HepG2 (cell line): ENCODE results near the gene GSTK1. TPM values are rescaled to one million over a fixed set of nuclear protein-coding genes. Genes with fewer than 3 reads are reported as not detected.

Source experiments
- ATAC-seq: fragments of 200-7000 bp; cut with Tn5 transposase; 3 replicates; pipeline ENCODE4 v1.9.1; 2020; ENCODE audit warnings: mild to moderate bottlenecking, moderate library complexity
- BruUV-seq: library from RNA; stranded (reverse); fragments of 400-500 nt; replicated peaks from 2 replicates; lab custom pipeline; 2021; lab: Mats Ljungman, UMichigan
- CTCF ChIA-PET: fragments of 300-600 bp; formaldehyde crosslinking; extraction: SDS; loops from one replicate; lab custom pipeline; 2021; ENCODE audit warnings: low total read pairs, inconsistent platforms, low intra/inter-chr PET ratio; lab: Yijun Ruan, JAX
- POLR2A ChIA-PET: fragments of 350-600 bp; sonication (Branson Sonifier 250); formaldehyde crosslinking; loops from one replicate; lab custom pipeline; 2020; ENCODE audit warnings: antibody characterized with exemption, inconsistent platforms; lab: Yijun Ruan, JAX
- DNase-seq: peaks from one replicate; pipeline ENCODE4 v3.0.0-alpha.2; 2015; ENCODE audit warnings: low spot score
- FAIRE-seq: peaks from 3 replicates; lab custom pipeline; 2011; peaks lifted over from hg19 to GRCh38; lab: Jason Lieb, UNC
- H2AFZ ChIP-seq: one replicate; pipeline ENCODE4 v1.6.1; 2011; ENCODE audit warnings: low read length, inconsistent platforms
- H3K27ac ChIP-seq: fragments of 300-600 bp; 3 replicates; pipeline ENCODE4 v1.8.0; 2011; ENCODE audit warnings: mixed run types, mild to moderate bottlenecking, mixed read lengths, low read length, inconsistent platforms; ENCODE audit not compliant: insufficient read depth; ENCODE audit errors: extremely low read length
- H3K27me3 ChIP-seq, 2 experiments: fragments of 200-600 bp in 1 of 2; 2 replicates in 1 of 2; 3 replicates in 1 of 2; pipeline versions ENCODE4 v1.6.0 to v1.8.0; 2011; ENCODE audit warnings: low read length in 2 of 2, mild to moderate bottlenecking in 2 of 2, moderate library complexity in 2 of 2, inconsistent platforms in 1 of 2; ENCODE audit not compliant: insufficient read depth in 2 of 2, control insufficient read depth in 1 of 2
- H3K36me3 ChIP-seq, 2 experiments: fragments of 200-600 bp in 1 of 2; replicated peaks in 1 of 2; 2 replicates in 1 of 2; 3 replicates in 1 of 2; pipeline versions ENCODE4 v1.5.1 to v1.8.0; 2011; ENCODE audit warnings: low read length in 2 of 2, inconsistent platforms in 1 of 2; ENCODE audit not compliant: insufficient read depth in 2 of 2, control insufficient read depth in 1 of 2
- H3K4me1 ChIP-seq: 2 replicates; pipeline ENCODE4 v1.5.1; 2012; ENCODE audit warnings: low read length, inconsistent platforms; ENCODE audit not compliant: insufficient read depth
- H3K4me2 ChIP-seq: 2 replicates; pipeline ENCODE4 v1.6.0; 2011; ENCODE audit warnings: low read depth, low read length, inconsistent platforms
- H3K4me3 ChIP-seq, 3 experiments: fragments of 200-600 bp in 1 of 3; sonication (generic), shearing (Covaris generic) in 1 of 3; replicated peaks in 1 of 3; 2 replicates each; pipeline ENCODE4 v1.5.1; 2011 to 2016; ENCODE audit warnings: low read length in 3 of 3, inconsistent platforms in 2 of 3, low read depth in 2 of 3, mild to moderate bottlenecking in 2 of 3, control low read depth in 1 of 3, mixed read lengths in 1 of 3; ENCODE audit not compliant: insufficient read depth in 1 of 3
- H3K79me2 ChIP-seq: one replicate; pipeline ENCODE4 v1.6.1; 2011; ENCODE audit warnings: low read length, inconsistent platforms; ENCODE audit not compliant: insufficient read depth
- H3K9ac ChIP-seq: 2 replicates; pipeline ENCODE4 v1.6.0; 2011; ENCODE audit warnings: mild to moderate bottlenecking, low read depth, low read length, inconsistent platforms; ENCODE audit not compliant: insufficient read depth
- H3K9me3 ChIP-seq: 2 replicates; pipeline ENCODE4 v1.5.1; 2012; ENCODE audit warnings: mild to moderate bottlenecking, low read length
- H4K20me1 ChIP-seq: 2 replicates; pipeline ENCODE4 v1.6.0; 2011; ENCODE audit warnings: inconsistent platforms, mild to moderate bottlenecking, low read length, moderate library complexity; ENCODE audit not compliant: insufficient read depth
- ATF7 ChIP-seq, 2 experiments: fragments of 450-650 bp in 1 of 2; sonication (generic) in 1 of 2; formaldehyde crosslinking in 1 of 2; IDR thresholded peaks; 2 replicates each; pipeline versions ENCODE4 v1.4.0 to v1.6.1; 2016 to 2020; ENCODE audit warnings: antibody characterized with exemption in 1 of 2, mild to moderate bottlenecking in 1 of 2, missing genetic modification reagents in 1 of 2
- HNRNPK ChIP-seq: fragments of 200-400 bp; formaldehyde crosslinking; IDR thresholded peaks from 2 replicates; pipeline ENCODE4 v1.6.1; 2018; ENCODE audit warnings: low read length, low read depth, moderate library complexity, mild to moderate bottlenecking; ENCODE audit not compliant: poor library complexity, severe bottlenecking
- MBD4 ChIP-seq: IDR thresholded peaks from 2 replicates; pipeline ENCODE4 v1.6.1; 2012; ENCODE audit warnings: low read length, inconsistent platforms, borderline replicate concordance
- NAIF1 ChIP-seq: sonication (generic); formaldehyde crosslinking; IDR thresholded peaks from 2 replicates; pipeline ENCODE4 v1.5.0; 2020; ENCODE audit warnings: mild to moderate bottlenecking, missing genetic modification reagents, borderline replicate concordance
- NR2F6 ChIP-seq, 2 experiments: IDR thresholded peaks; 2 replicates each; pipeline ENCODE4 v1.6.1; 2016; ENCODE audit warnings: antibody characterized with exemption in 1 of 2, mild to moderate bottlenecking in 1 of 2
- TBX3 ChIP-seq: fragments of 450-650 bp; IDR thresholded peaks from 2 replicates; pipeline ENCODE4 v1.6.1; 2017; ENCODE audit warnings: antibody characterized with exemption, mild to moderate bottlenecking, inconsistent platforms, borderline replicate concordance
- TMF1 ChIP-seq: sonication (generic); formaldehyde crosslinking; IDR thresholded peaks from 2 replicates; pipeline ENCODE4 v1.8.1; 2022; ENCODE audit warnings: low read depth, missing genetic modification reagents
- ZNF777 ChIP-seq: sonication (generic); formaldehyde crosslinking; IDR thresholded peaks from 2 replicates; pipeline ENCODE4 v1.4.0; 2020; ENCODE audit warnings: missing genetic modification reagents
- WGBS: methylation state at CpG from one replicate; pipeline ENCODE4 v1.1.6; 2017; ENCODE audit warnings: low lambda C conversion rate; 5-methylcytosine and 5-hydroxymethylcytosine counted together
- in situ Hi-C: cut with HindIII; loops from 2 replicates; pipeline ENCODE4 v1.10.0; 2017; ENCODE audit warnings: low pct_unique_long_range_greater_than_20kb; ENCODE audit not compliant: extremely low pct_ligation_motif_present
- intact Hi-C: fragments of 100-400 bp; cut with micrococcal nuclease; formaldehyde crosslinking; loops from one replicate; pipeline ENCODE4 v1.10.0; 2022; ENCODE audit not compliant: unreplicated experiment
- polyA plus RNA-seq, 8 experiments: library from polyadenylated mRNA; depleted of rRNA in 3 of 8; stranded (reverse) in 7 of 8; unstranded in 1 of 8; fragments of >200 nt; fragmentation: Illumina TruSeq in 4 of 8; extraction: Trizol in 4 of 8; gene quantifications; 2 replicates each; pipeline versions ENCODE4 v1.2.1 to v1.2.3, GENCODE V29; 2011 to 2016; ENCODE audit warnings: low read depth in 4 of 8, missing spikeins in 1 of 8, mixed read lengths in 1 of 8; ENCODE audit not compliant: insufficient read depth in 1 of 8
- total RNA-seq, 5 experiments: library from RNA; depleted of rRNA; stranded (reverse); fragments of >200 nt; fragmentation: Illumina TruSeq; extraction: Trizol; gene quantifications; 2 replicates each; pipeline ENCODE4 v1.2.3, GENCODE V29; 2016; ENCODE audit warnings: low read depth in 1 of 5
- TF ChIP-seq, protein P1 (sequence below): sonication (generic); formaldehyde crosslinking; IDR thresholded peaks from 2 replicates; pipeline ENCODE4 v1.4.0; 2020; ENCODE audit warnings: missing genetic modification reagents

The GSTK1 gene
- total and polyA plus RNA-seq, 2 of the 13 experiments (the other 11 are each of a cell fraction or from before 2014, with no cell fraction given): 64.6 to 92.1 TPM

- Histone ChIP-seq H3K9me3 (no peaks in the 10 kb centered on the region), H3K27ac (no peak overlapping the region), H4K20me1 (no peaks in the 10 kb centered on the region), H3K79me2 (no peaks in the 10 kb centered on the region), H3K4me3 (no peak overlapping the region), H3K9ac (no peak overlapping the region), H3K36me3 (peaks cover 4 to 23% of the 10 kb centered on the region in 2 experiments; a peak in 4 of 5 replicates), H2AFZ (no peak overlapping the region), H3K4me1 (no peaks in the 10 kb centered on the region; the same call in 1 of the 2 replicates), H3K4me2 (no peak overlapping the region), H3K27me3 (no peaks in the 10 kb centered on the region)
- intact Hi-C loops (no loop called here), in situ Hi-C loops (no loop called here)
- POLR2A ChIA-PET: no interaction called here
- WGBS: 95% methylated on average over 1 of the region's 1 CpG
- FAIRE-seq (no peak), ATAC-seq (no peak), DNase-seq (no peak)
- TF ChIP-seq ZNF777 (CRISPR knock-in tag) (no peak), ATF7 (IDR thresholded peaks at IDR 0.05) (no peak), ATF7 (CRISPR knock-in tag; IDR thresholded peaks at IDR 0.05) (no peak), TBX3 (no peak)
- CTCF ChIA-PET: no interaction called here
- BruUV-seq: no TSS peak
Measured at GRCh38 chr7:143271240-143271639, 8.0 kb downstream of the GSTK1 start.

DNA sequence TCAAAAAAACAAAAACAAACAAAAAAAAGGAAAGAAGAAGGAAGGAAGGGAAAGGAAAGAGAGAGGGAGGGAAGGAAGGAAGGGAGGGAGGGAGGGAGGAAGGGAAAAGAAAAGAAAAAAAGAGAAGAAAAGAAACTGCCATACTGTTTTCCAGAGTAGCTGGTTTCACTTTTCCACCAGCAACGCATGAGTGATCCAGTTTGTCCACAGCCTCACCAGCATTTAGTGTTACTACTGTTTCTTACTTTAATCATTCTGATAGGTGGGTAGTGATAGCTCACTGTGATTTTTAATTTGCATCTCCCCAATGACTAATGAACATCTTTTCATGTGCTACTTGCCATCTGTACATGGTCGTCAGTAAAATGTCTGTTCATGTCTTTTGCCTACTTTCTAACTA, 9.6 kb downstream of the GSTK1 start:
- TF ChIP-seq NAIF1 (CRISPR knock-in tag) (no peak), NR2F6 (IDR thresholded peaks at IDR 0.05) (no peak), NR2F6 (CRISPR knock-in tag; IDR thresholded peaks at IDR 0.05) (no peak), MBD4 (no peak), TMF1 (CRISPR knock-in tag) (no peak), HNRNPK (peak; percentile 77)
- TF ChIP-seq, protein P1, sequence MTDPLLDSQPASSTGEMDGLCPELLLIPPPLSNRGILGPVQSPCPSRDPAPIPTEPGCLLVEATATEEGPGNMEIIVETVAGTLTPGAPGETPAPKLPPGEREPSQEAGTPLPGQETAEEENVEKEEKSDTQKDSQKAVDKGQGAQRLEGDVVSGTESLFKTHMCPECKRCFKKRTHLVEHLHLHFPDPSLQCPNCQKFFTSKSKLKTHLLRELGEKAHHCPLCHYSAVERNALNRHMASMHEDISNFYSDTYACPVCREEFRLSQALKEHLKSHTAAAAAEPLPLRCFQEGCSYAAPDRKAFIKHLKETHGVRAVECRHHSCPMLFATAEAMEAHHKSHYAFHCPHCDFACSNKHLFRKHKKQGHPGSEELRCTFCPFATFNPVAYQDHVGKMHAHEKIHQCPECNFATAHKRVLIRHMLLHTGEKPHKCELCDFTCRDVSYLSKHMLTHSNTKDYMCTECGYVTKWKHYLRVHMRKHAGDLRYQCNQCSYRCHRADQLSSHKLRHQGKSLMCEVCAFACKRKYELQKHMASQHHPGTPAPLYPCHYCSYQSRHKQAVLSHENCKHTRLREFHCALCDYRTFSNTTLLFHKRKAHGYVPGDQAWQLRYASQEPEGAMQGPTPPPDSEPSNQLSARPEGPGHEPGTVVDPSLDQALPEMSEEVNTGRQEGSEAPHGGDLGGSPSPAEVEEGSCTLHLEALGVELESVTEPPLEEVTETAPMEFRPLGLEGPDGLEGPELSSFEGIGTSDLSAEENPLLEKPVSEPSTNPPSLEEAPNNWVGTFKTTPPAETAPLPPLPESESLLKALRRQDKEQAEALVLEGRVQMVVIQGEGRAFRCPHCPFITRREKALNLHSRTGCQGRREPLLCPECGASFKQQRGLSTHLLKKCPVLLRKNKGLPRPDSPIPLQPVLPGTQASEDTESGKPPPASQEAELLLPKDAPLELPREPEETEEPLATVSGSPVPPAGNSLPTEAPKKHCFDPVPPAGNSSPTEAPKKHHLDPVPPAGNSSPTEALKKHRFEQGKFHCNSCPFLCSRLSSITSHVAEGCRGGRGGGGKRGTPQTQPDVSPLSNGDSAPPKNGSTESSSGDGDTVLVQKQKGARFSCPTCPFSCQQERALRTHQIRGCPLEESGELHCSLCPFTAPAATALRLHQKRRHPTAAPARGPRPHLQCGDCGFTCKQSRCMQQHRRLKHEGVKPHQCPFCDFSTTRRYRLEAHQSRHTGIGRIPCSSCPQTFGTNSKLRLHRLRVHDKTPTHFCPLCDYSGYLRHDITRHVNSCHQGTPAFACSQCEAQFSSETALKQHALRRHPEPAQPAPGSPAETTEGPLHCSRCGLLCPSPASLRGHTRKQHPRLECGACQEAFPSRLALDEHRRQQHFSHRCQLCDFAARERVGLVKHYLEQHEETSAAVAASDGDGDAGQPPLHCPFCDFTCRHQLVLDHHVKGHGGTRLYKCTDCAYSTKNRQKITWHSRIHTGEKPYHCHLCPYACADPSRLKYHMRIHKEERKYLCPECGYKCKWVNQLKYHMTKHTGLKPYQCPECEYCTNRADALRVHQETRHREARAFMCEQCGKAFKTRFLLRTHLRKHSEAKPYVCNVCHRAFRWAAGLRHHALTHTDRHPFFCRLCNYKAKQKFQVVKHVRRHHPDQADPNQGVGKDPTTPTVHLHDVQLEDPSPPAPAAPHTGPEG (CRISPR knock-in tag): no peak
- WGBS: 92% methylated on average over 2 of the region's 2 CpGs
- H4K20me1 ChIP-seq: no peaks in the 10 kb centered on the region
- no peaks in the 10 kb centered on the region for H3K27me3 ChIP-seq
- H3K4me1 ChIP-seq: no peaks in the 10 kb centered on the region
- H2AFZ ChIP-seq: no peak overlapping the region
- DNase-seq (no peak), ATAC-seq (no peak), FAIRE-seq (no peak)
- ChIA-PET CTCF (no interaction called here), POLR2A (interaction anchor here (1.6 kb wide), 1 partner anchor 10 kb away, joined by 4 read pairs; the partner anchor contains the start of gene GSTK1)
- no TSS peak for BruUV-seq
- in situ Hi-C loops (no loop called here), intact Hi-C loops (no loop called here)
- H3K4me3 ChIP-seq: no peak overlapping the region
- no peak overlapping the region for H3K4me2 ChIP-seq
- H3K9me3 ChIP-seq: no peaks in the 10 kb centered on the region
- H3K36me3 ChIP-seq: peaks cover 1 to 15% of the 10 kb centered on the region in 2 experiments; a peak in 3 of 5 replicates
- no peak overlapping the region for H3K27ac ChIP-seq
- H3K9ac ChIP-seq: no peak overlapping the region
- no peaks in the 10 kb centered on the region for H3K79me2 ChIP-seq
